MM.1S (cell line): ENCODE data around the gene RPL10.

ENCODE experiments used
- CTCF ChIP-seq: fragments of 300-600 bp; sonication (generic); IDR thresholded peaks from 2 replicates; pipeline ENCODE4 v1.5.1; 2016; ENCODE audit warnings: antibody characterized with exemption, low read length, mixed read lengths
- EZH2 ChIP-seq: fragments of 300-600 bp; sonication (generic); optimal IDR thresholded peaks from 2 replicates; pipeline ENCODE3; 2017; ENCODE audit warnings: low read depth, mild to moderate bottlenecking, antibody characterized with exemption, low read length, mixed read lengths
- EZH2phosphoT487 ChIP-seq: fragments of 300-600 bp; sonication (generic); IDR thresholded peaks from 2 replicates; pipeline ENCODE4 v1.6.1; 2018; ENCODE audit warnings: antibody characterized with exemption, low read length

GRCh38 chrX:154402622-154403127, 4.5 kb downstream of the RPL10 start:
- TF ChIP-seq CTCF (no peak), EZH2phosphoT487 (no peak), EZH2 (no peak)
